NCI-H1436 (cell line): ENCODE measurements around the gene EIF3K.

Source experiments
- DNase-seq: peaks from one replicate; lab custom pipeline; 2025; lab: John Stamatoyannopoulos, UW

Gene EIF3K

DNA sequence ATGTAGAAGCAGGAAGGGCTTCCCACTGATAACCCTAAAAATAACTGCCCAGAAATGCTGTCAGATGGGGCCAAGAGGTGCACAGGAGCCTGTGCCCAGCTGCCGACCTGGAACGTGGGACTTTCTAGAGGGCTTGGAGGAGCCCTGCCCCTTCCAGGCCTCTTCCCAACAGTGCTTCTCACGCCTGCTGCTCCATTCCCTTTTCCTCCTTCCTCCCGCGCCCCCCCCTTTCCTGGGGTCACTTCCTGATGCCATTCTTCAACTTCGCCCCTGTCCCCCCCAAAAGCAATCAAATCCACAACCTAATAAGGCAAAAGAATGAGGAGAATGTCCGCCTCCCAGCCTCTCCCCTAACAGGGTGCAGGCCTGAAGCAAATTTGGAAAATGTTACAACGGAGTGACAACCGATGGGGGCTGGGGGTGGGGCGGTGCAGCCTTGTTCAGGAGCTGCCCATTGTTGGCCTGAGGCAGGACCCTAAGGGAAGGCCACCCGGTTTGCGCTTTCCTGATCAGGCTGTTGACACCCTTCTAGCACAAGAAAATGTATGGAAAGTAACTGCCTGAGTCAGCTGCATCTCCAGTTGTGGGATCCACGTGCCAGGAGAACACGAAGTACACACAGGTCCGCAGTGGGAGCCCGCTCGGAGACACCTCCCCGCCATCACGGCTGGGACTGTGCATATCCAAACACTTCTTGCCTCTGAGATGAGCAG, 47.1 kb downstream of the EIF3K start:
- no peak for DNase-seq

DNA sequence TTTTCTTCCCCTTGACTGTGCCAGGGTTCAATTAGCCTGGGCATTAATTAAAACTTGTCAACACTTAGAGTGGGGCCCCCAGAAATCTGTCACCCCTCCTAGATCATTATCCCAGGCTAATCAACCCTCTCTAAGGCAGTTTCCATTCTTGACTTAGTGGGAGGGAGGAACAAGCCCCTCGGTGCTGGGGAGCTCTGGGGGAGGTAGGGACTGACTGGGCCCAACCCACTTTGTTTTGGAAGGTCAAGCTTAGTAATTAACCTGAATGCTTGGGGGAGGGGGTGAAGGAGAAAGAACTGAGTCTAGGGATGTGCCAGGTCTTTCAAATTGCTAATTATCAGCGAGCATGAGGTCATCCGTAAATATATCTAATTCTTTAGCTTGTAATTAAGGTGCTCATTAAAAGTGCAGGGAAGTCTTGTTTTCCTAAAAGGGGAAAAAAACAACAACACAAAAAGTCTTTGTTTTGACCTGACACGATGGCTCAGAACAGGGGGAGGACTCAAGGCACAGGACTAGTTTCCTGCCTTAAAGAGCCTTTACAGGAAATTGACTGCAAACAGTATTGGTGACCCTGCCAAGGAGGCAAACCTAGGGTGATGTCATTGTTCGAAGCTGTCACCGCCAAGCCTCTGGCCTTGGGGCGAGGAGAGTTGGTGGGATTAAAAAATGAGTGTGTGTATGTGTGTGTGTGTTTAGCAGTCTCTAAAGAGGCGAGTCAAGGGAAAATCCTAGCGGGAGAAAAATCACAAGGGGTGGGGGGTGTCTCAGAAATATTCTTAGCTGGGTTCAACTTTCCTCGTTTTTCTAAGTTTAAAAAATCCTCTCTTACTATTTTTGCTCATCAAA, 47.9 kb downstream of the EIF3K start:
- no peak for DNase-seq

DNA sequence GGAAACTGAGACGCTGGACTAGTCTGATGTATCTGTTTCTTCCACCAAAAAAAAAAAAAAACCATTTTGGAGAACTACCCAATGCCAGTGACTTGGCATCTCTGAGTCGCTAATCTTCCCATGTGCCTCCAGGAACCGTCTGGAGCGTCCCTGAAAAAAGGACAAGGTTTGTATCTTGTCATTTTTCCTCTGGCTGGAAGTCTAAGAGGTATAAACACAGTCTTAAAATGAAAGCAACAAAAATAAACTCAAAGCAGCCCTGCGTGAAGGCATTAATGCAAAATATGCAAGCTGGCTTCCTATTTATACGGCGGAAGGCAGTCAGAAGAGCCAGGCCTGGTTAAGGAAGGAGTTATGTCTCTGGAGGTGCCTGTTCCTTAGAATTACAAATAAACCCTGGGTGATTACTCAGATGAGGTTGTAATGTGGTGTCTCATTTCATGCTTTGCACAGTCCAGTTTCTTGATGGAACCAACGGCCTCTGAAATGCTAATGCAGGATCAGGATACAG, 48.7 kb downstream of the EIF3K start:
- no peak for DNase-seq

DNA sequence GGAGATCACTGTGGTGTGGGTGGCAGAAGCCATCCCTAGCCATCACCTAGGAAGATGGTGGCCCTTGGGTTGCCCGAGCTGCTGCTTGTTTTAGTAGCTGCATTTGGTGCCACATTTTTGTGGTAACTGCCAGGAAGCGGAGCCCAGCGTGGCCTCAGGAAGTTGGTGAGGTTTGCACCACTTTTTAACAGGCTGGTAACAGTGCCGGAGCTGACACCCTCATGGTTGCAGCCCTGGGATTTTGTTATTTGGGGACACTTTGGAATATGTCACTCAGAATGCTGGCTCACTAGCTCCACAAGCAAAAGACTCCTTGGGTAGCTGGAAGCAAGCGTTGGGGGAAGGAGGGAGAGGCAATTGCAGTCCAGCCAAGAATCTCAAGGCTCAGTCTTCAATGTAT, 50.6 kb downstream of the EIF3K start:
- DNase-seq: no peak

GRCh38 chr19:38670921-38671398, 52.0 kb downstream of the EIF3K start:
- no peak for DNase-seq

GRCh38 chr19:38671654-38672053, 52.7 kb downstream of the EIF3K start:
- DNase-seq: no peak

DNA sequence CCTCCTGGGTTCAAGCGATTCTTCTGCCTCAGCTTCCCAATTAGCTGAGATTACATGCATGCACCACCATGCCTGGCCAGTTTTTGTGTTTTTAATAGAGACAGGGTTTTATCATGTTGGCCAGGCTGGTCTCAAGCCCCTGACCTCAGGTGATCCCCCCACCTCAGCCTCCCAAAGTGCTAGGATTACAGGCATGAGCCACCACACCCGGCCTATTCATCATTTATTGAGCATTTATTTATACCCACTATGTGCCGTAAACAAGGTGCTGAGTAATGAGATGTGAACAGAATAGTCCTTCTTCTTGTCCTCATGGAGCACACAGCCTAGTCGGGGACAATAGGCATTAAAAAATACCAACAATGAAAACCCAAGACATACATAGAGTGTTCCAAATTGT, 54.0 kb downstream of the EIF3K start:
- no peak for DNase-seq

GRCh38 chr19:38674388-38675171, 55.6 kb downstream of the EIF3K start:
- no peak for DNase-seq

DNA sequence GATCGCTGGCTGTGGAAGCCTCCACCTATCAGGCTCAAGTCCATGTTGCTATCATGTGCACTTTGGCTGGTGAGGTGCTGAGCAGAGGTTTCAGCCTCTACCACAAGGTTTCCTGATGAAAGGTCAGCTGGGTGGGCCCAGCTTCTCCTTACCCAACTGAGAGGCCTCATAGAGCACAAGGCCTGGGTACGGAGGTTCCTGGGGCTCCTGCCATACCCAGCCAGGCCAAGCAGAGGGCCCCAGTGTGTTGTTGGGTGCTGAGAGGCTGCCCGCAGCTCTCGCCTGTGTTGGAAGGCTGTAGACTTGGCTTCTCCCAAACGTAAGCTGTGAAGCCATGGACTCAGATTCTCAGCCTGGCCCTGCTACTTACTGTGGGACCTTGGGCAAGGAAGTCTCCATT, 56.6 kb downstream of the EIF3K start:
- no peak for DNase-seq

DNA sequence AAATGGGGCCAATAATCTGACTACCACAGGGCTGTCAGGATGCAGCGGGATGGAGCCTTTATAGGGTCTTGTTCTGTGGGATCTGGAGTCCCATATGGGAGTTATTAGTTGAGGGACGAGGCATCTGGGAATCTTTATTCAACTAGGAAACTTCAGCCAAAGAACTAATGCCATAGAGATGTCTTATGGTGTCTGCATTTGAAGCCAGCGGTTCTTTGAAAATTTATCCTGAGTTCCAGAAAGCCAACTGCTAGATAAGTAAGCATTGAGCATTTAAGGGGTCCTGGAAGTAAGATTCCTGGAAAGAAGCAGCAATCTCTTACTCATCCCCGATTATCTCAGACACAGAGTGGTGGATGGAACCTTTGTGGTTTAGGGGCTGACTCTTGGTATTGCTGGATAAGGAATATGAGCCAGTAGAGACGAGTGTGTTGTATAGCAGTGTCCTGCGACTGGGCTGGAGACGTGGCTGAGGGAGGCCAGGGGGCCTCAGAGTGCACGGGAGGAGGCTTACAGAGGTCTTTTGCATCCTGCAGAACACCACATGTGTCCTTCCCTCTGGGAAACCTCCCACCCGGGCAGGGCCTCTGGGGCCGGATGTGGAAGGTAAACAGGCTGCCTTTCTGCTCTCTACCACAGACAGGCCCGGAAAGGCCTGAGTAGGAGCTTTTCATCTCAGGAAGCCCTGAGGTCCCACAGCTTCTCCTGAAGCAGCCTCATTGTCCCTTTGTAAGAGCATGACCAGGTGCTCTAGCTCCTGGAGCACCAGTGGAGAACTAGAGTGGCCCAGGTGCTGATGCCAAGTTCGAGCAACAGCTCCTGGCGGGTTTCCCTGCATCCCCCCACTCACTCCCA, 57.3 kb downstream of the EIF3K start:
- DNase-seq: no peak

DNA sequence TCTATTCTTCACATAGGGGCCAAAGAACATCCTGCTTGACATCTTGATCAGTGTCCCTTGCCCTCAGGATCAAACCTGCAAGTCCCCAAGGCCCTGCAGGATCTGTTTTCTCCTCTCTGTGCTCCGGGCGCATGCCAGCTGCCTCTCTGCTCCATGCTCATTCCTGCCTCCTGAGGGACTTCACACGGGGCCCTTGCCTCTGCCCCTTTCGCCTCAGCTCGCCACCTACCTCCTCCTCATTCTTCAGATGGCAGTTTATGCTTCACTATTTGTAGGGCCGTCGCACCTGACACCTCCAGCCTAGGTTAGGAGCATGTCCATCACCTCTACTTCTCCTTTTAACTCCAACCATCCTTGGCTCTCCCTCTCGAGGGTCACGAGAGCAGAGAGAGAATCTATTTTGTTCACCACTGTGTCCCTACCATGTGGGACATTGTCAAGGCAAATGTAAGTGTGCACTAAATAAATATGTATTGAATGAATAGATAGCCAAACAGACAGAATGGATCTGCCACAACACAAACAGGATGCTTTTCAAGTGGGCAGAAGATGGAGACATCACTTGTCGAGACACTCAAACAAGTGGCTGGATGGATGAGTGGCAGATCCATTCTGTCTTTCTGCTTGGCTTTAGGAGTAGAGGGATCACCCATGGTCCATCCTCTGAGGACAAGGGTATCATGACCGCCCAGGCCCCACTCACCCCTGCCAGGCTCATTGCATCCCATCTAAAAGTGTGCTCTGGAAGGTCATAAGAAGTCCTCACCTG, 58.1 kb downstream of the EIF3K start:
- DNase-seq: no peak

DNA sequence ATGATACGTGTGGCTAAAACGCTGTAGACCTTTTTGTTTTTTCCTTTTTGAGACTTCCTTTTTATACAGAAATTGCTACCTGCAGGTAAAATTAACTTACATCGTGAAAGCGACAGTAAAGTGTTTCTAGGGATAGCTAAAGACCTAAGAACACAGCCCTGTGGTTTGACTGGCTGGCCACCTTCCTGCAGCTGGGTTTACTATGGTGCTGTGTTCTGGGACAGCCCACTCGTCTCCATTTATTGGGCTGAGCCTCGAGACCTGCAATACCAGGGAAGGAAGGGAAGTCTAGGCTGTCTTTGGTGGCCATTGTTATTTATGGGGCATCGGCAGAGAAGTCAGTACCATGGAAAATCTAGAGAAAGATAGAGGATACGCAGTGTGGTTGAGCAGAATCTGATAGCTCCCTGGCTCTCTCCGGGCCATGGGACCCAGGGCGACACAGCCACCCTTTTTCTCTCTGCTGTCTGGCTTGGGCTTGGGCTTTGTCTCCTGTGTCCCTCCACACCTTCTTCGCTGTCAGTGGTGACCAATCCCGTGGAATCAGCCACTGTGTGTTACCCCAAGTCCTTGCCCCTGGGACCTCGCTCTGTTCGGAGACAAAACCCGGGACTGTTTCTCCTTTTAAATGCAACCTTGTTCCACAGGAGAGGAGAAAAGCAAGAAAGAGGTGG, 59.4 kb downstream of the EIF3K start:
- DNase-seq: no peak

DNA sequence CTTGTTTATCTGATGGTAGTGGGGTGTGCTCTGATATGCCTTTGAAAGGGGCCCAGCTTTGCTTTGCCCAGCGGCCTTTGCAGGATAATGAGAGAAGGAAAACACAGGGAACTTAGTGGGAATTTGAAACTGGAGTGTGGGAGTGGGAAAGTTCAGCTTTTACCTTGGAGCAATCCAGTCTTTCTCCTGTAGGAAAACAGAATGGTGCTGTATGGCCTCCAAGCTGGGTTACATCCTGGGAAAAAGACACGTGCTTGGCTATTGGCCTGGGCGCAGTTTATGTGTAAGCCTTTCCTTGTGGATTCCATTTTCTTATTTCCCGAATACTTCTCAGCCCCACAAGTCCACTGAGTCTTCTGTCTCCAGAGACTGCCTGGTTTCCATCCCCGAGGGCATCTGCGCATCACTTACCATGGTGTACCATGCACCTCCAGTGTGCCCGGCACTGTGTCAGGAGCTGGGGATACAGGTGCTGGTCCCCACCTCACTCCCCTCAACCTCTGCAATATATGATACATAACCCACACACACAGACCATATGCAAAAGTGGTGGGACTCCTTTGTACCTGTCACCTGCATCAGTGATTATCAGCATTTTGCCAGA, 60.0 kb downstream of the EIF3K start:
- DNase-seq: no peak

DNA sequence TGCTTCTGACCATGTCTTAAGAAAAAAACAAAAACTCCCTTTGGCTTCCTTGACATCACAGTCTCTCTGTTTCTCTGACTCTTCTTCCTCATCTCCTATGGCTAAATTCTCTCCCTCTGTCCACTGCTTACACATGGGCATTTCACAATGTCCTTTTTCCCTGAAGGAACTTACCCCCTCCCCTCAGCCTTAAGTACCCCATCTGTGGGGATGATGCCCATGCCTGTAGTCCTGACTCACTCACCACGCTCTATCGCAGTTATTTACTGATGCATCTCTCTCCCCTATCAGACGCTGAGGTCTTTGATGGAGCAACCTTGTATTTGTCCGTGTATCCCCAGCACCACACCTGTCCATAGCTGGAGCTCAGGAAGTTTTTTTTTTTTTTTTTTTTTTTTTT, 60.9 kb downstream of the EIF3K start:
- DNase-seq: no peak

- DNase-seq: no peak
These were observed 63.3 kb downstream of the EIF3K start for GRCh38 chr19:38682195-38682867.

GRCh38 chr19:38682872-38683392, 63.9 kb downstream of the EIF3K start:
- DNase-seq: no peak

DNA sequence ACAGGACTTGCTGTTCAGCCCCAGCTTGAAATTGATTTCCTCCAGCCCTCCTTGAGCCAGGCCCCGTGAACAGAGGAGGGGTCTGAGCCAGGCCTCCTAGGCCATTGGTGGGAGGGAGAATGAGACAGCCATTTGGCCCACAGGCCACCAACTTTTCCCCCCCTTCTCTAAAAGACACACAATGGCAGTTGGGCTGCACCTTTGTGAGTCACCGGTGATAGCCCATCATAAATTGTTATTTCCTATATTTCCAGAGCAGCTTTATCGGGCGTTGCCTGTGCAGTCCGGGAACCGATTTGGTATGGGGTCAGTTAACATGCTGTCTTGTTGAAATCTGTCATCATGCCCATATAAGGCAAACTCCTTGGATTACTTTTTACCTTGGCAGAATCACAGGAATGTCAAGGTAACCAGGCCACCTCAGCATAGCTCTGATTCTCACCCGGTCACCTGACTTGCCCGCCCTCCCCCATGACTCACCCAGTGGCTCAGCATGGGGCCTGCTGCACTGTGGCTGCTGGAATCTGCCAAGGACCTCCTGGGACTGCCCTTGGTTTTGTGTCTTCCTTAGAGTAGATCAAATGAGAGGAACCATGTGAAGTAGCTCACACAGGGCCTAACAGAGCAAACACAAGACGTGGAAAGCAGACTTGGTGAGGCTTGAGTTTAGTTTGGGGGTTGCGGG, 64.5 kb downstream of the EIF3K start:
- DNase-seq: no peak
